LHCN-M2 (cell line): ENCODE measurements around the gene SORL1. TPM values are rescaled to one million over a fixed set of nuclear protein-coding genes. Genes with fewer than 3 reads are reported as not detected.
"Not testable (repeated sequence)": the region's sequence is repeated elsewhere in the genome, so short reads cannot be mapped to it uniquely, and the experiment has no call there.

Experiments
- DNase-seq: peaks from one replicate; pipeline ENCODE4 v3.0.0-alpha.2; 2012; ENCODE audit warnings: low read depth
- total RNA-seq: library from RNA; depleted of rRNA; stranded (reverse); fragments of >200 nt; gene quantifications from 2 replicates; pipeline ENCODE4 v1.2.3, GENCODE V29; 2014

The SORL1 gene
- total RNA-seq, 1 experiment from 2014 or later = 0.06 TPM

DNA sequence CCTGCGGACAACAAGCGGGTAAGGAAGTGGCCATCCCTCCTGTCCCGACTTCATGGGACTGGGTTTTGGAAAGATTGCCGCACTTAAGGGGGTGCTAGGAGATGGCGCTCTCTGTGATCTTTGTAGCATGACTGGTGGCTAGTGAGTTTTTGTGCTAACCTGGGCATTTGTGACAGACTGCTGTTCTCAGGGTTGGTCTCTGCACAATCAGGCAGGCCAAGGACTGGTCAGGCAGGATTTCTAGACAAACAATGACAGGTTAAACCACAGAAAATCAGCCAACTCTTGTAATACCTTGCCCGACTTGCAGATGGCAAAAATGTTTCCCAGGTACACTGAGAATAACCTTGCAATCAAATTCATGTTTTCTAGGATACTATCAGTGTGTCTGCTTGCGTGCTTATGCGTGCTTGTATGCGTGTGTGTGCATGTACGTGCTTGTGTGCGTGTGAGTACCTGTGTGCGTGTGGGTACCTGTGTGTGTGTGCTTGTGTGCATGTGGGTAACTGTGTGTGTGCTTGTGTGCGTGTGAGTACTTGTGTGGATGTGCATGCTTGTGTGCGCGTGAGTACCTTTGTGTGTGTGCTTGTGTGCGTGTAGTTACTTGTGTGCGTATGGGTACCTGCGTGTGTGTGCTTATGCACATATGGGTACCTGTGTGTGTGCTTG lies 26.2 kb downstream of the SORL1 start:
- DNase-seq = no peak

DNA sequence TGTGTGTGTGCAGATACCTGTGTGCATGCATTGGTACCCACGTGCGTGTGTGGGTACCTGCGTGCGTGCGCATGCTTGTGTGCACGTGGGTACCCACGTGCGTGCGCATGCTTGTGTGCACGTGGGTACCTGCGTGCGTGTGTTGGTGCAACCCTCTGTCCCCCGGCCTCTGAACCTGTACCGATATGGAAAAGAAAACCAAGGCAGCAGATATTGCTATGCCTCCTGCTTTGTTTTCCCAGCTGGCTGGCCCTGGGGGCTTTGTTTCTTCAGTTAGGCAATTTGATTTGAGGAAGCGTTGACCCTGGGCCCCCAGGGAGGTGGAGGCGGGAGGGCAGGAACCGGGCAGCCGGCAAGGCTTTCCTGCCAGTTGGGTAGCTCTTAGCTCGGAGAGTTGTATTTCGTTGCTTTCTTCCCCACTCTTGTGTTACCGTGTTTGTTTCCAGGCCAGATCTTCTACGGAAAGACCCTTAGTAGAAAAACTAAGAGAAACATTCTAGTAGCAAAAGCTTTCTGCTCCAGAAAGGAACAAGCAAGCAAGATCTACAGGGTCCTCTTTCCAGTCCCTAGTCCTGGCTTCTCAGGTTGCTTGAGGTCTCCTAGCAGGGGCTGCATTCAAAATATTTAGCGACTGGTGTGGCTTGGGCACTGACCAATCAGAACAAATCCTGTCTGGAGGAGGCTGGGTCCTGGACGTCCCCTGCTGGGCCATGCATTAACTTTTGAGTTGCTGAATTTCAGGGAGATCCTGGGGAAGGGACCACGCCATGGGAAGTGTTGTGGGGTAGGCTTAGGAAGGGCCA lies 27.0 kb downstream of the SORL1 start:
- no peak for DNase-seq

DNA sequence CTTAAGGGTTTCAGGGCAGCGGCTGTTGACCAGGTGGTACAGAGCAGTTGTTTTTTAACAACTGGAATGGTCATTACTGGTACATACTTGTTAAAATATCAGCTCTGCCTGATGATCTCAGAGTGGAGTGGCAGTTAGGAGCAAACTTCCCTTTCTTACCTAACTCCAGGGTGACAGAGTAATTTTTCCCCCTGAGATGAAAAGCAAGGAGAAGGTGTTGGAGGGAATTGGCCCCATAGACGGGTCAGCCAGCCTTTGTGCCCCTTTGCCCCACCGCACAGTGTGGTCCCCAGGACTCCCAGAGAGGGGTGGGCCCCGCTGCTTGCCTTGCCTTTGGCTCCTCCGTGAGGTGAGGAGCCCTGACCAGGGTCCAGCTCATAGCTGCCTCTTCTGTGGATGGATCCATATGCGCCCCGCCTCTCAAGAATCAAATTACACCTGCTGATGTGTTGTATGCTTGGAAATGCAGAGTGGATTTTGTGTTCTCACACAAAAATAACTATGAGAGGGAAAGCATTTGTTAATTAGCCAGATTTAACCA lies 27.7 kb downstream of the SORL1 start:
- no peak for DNase-seq

DNA sequence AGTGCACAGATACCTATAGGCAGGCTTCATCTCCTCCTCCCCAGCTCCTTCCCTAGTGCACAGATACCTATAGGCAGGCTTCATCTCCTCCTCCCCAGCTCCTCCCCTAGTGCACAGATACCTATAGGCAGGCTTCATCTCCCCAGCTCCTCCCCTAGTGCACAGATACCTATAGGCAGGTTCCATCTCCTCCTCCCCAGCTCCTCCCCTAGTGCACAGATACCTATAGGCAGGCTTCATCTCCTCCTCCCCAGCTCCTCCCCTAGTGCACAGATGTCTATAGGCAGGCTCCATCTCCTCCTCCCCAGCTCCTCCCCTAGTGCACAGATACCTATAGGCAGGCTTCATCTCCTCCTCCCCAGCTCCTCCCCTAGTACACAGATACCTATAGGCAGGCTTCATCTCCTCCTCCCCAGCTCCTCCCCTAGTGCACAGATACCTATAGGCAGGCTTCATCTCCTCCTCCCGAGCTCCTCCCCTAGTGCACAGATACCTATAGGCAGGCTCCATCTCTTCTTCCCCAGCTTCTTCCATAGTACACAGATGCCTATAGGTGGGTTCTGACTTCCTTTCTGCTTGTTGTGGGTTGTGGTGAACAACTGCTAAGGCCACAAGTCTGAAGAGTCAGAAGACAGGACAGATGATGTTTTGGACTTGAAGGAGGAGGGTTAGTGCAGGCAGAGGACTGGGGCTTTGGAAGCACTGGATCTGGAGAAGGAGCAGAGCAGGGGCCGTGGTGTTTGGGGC lies 29.5 kb downstream of the SORL1 start:
- DNase-seq = not testable (repeated sequence)

DNA sequence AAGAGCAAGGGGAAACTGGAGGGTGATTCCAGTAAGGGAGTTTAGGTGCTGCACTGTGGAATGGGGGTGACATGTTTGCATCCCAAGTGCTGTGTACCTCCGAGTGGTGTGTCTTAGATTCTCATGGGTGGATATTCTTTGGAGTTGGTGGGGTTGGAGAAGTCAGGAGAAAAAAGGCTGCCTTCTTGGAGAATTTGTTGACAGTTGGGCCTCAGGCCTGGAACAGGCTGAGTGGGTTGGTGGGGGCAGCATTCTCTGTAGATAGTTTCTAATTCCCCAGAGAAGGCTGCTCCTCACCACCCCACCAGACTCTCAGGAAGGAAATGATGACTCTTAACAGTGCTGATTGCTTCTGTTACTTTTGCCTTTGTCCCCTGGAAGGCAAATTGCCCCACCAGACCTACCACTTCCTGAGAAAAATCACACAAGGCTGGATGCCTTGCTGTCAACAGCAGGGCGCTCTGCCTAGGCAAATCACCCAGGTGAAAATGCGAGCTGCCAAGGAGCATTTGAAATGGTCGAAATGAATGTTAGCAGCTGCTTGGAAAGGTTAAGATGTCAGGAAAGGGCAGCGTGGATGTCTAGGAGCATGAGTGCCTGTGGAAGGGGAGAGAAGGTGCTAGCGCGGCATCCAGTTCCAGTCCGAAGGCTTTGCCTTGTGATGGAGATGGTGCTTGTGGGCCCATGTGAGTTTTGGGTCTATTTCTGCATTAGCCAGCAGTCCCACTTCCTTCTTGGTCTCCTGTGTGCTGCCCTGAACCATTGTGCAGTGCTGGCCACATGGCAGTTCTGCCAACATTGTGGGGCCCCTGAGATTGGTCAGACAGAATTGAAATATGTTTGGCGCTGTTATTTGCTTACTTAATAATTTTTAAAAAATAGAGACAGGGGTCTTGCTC lies 30.4 kb downstream of the SORL1 start:
- no peak for DNase-seq

DNA sequence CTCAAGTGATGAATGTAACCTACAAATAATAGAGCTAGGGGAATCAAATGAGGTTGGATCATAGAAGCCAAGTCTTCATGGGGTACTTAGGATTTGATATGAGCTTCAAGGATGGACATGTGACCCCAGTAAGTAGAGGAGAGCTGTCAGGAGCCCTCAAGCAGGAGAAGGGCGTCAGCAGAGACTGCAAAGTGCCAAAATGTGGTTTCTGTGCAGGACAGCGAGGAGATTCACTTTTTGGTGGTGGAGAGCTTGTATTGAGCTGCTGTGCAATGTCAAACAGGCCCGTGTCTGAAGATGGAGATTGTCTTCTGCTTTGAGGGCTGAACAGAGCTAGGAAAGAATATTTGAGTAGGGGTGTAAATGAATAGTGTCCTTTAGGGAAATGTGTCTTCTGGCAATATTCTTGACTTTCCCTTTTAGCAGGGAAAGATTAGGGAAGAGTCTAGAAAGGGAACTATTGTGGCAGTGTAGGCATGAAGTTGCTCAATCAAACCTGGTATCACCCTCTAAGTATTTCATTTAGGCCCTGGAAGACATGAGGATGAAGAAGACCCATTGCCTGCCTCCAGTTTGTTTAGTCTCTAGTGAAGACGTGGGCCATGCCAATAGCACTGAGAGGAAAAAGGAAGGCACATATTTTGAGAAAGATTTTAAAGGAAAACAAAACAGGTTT lies 31.8 kb downstream of the SORL1 start:
- DNase-seq = no peak

DNA sequence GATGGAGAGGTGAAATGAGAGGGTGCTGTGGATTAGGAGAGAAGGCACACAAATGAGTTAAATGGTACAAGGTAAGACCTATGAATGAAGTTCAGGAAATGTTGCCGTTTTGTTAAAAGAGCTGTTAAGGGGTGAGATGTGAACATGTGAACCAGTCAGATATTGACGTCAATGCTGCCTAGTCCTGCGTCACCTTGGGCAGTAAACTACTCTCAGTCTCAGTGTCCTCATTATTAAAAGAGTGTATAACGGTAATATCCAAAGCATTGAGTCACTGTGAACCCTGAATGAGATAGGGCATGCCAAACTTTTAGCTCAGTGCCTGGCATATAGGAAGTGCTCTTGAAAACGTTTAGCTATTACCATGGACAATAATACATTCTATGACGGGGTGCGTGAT lies 33.1 kb downstream of the SORL1 start:
- DNase-seq = no peak

DNA sequence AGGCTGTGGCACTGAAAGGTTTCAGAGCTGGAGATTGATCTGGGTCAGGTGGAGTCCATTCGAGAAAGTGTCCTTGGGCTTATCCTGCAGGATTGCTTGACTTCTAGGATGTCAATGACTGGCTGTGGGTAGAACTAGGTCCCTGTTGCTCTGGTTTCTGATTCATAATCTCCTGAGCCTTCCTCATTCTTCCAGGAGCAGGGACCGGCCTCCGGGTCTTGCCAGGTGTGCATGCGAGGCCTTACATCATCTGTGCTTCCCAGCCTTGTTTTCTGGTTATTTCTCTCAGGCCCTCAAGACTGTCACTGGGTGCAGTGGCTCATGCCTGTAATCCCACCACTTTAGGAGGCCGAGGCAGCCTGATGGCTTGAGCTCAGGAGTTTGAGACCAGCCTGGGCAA lies 33.9 kb downstream of the SORL1 start:
- DNase-seq = no peak

GRCh38 chr11:121487191-121487590 lies 35.1 kb downstream of the SORL1 start:
- no peak for DNase-seq

GRCh38 chr11:121488170-121488569 lies 36.1 kb downstream of the SORL1 start:
- no peak for DNase-seq

DNA sequence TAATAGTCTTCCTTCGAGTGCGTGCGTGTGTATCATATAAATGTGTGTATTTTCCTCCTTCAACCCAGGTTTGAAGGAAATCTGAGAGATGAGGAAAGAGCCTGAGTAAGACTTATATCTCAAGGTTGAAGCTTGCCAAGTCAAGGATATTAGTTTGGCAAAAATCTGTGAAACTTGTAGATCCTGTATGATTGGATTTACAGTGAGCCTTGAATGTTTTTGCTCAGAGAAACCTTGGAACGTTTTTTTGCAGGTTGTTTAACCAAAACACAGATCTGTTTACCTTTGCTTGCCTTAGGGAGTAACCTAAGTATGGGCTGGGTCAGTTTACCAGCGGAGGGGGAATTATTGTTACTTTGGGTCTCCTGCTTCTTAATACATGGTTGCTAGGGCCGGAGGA lies 36.5 kb downstream of the SORL1 start:
- no peak for DNase-seq

DNA sequence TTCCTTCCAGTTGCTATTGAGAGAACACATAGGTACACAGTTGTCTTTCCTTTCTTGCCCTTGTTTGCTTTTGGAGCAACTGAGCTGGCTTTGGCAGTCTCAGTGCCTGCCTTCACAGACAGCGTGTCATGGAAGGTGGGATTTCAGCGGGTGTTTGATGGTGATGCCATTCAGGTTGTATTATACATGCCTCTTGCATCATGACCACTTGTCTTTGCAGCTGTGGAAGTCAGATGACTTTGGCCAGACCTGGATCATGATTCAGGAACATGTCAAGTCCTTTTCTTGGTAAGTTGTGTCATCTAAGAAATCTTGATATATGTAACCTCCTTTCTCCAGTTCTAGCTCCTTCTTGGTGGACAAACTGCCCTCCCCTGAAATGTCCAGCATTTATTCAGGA lies 37.7 kb downstream of the SORL1 start:
- DNase-seq = peak; percentile 3

GRCh38 chr11:121494355-121495099 lies 42.4 kb downstream of the SORL1 start:
- DNase-seq = no peak

DNA sequence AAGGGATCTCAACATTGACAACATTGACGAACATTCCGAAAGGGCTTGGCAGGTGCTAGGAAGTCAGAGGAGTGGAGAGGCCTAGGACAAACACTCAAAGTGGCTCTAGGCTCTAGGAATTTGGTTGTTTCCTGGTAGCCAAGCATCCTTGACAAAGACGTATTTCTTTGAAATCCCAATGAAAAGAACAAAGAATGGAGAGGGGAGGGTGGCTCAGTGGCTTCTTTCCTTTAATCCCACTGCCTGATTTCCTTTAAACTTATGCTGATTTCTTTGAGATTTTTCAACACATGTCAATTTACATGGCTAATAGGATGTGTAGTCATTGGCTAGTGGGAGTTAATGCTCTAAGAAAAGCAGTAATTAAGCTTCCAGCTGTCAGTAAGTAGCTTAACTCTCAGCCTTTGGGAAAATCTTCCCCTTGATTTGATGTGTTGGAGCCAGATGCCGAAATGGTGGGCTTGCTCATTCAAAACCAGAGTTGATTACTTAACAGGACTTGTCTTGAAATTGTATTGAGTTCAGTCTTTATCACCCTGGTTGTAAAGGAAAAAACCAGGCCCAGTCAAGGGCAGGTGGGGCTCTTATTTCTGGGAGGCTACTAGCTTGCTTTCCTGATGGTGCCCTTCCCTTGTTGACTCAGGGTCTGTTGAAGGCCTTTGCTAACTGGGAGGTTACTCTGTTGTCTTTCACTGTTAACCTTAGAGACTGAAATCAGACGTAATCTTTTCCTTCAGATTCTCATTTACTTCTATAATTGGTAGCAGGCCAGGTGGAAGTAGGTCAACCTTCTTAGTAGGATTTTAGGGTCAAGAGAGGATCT lies 45.3 kb downstream of the SORL1 start:
- DNase-seq = no peak

GRCh38 chr11:121499405-121499804 lies 47.3 kb downstream of the SORL1 start:
- DNase-seq = no peak

GRCh38 chr11:121500275-121500674 lies 48.2 kb downstream of the SORL1 start:
- no peak for DNase-seq

DNA sequence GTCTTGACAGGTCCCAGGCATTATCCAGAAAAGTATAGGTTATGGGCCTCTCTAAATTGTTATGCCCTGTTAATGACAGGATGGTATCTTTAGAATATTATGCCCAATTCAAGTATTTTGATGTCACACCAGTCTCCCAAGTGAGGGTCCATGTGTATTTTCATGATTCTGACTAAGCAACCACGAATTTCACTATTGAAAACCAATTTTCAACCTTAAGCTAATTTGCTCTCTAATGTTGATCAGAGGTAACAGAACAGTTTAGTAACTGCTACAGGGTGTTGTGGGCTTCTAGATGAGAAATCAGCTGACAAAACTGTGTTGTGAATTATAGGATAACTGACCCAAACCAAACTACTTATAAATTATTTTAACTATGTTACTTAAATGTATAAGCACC lies 48.6 kb downstream of the SORL1 start:
- DNase-seq = no peak

GRCh38 chr11:121503051-121503450 lies 50.9 kb downstream of the SORL1 start:
- no peak for DNase-seq

- DNase-seq = not testable (repeated sequence)
Observed at GRCh38 chr11:121506237-121506636, 54.1 kb downstream of the SORL1 start.
